Inferior parietal cortex (tissue), 1 donor: ENCODE results near the gene CCDC74A.
A peak's percentile ranks its signal among the peaks of the same experiment; 100 is the strongest.
"Not testable (repeated sequence)": the region's sequence is repeated elsewhere in the genome, so short reads cannot be mapped to it uniquely, and the experiment has no call there.

Source experiments
- DNase-seq: peaks from one replicate; pipeline ENCODE4 v3.0.0-alpha.2; 2016; ENCODE audit errors: extremely low spot score

The CCDC74A gene

GRCh38 chr2:131556998-131557397, 29.3 kb downstream of the CCDC74A start:
- no peak for DNase-seq

- DNase-seq: no peak
Measured at GRCh38 chr2:131557558-131558321, 30.1 kb downstream of the CCDC74A start.

GRCh38 chr2:131566371-131566770, 38.7 kb downstream of the CCDC74A start:
- DNase-seq: no peak

- peak; percentile 10 for DNase-seq
Measured at GRCh38 chr2:131567891-131568290, 40.2 kb downstream of the CCDC74A start.

- DNase-seq: not testable (repeated sequence)
Measured at GRCh38 chr2:131568401-131568800, 40.7 kb downstream of the CCDC74A start.

- no peak for DNase-seq
Measured at GRCh38 chr2:131572175-131572574, 44.5 kb downstream of the CCDC74A start.

- no peak for DNase-seq
Measured at GRCh38 chr2:131577812-131578211, 50.1 kb downstream of the CCDC74A start.

- DNase-seq: no peak
Measured at GRCh38 chr2:131580187-131580586, 52.5 kb downstream of the CCDC74A start.
